Thyroid gland (tissue), 4 donors: ENCODE results near the gene RABL3.

Experiments used
- CTCF ChIP-seq, 6 experiments: fragments of 200-600 bp in 3 of 6; fragments of 450-650 bp in 3 of 6; sonication (generic) in 3 of 6; IDR thresholded peaks; one replicate each; pipeline ENCODE4 v1.5.1; 2016 to 2019; ENCODE audit warnings: antibody characterized with exemption in 6 of 6, mild to moderate bottlenecking in 2 of 6, inconsistent platforms in 1 of 6, moderate library complexity in 1 of 6
- POLR2A ChIP-seq, 2 donors: fragments of 450-650 bp; IDR thresholded peaks; one replicate each; pipeline ENCODE4 v1.6.1; 2017; ENCODE audit warnings: antibody characterized with exemption in 2 of 2, mild to moderate bottlenecking in 2 of 2, moderate library complexity in 1 of 2

- TF ChIP-seq CTCF (IDR thresholded peaks at IDR 0.05) (no peak), POLR2A (IDR thresholded peaks at IDR 0.05) (no peak)
These were observed 57.4 kb downstream of the RABL3 start for GRCh38 chr3:120684896-120685295.
